A549 (cell line): ENCODE measurements around the gene LSM14B. TPM values are rescaled to one million over a fixed set of nuclear protein-coding genes. Genes with fewer than 3 reads are reported as not detected.

Experiments used
- ATAC-seq, 2 experiments: fragments of 200-7000 bp in 1 of 2; fragments of >200 bp in 1 of 2; cut with Nextera tagmentation in 1 of 2; cut with Tn5 transposase in 1 of 2; 3 replicates each; pipeline versions ENCODE4 v1.8.0 to v1.9.1; 2018 to 2020; ENCODE audit warnings: mild to moderate bottlenecking in 1 of 2, moderate library complexity in 1 of 2
- CTCF ChIA-PET: fragments of 300-600 bp; sonication (Branson Sonifier 250); formaldehyde crosslinking; extraction: SDS; loops from one replicate; lab custom pipeline; 2021; ENCODE audit warnings: antibody characterized with exemption, inconsistent platforms; lab: Yijun Ruan, JAX
- POLR2A ChIA-PET: fragments of 350-600 bp; formaldehyde crosslinking; extraction: SDS; loops from one replicate; lab custom pipeline; 2021; ENCODE audit warnings: antibody characterized with exemption, inconsistent platforms; lab: Yijun Ruan, JAX
- DNase-seq, 2 experiments: peaks; one replicate each; pipeline versions ENCODE4 v3.0.0 to v3.0.0-alpha.2; 2011 to 2016; ENCODE audit warnings: low read depth in 1 of 2, low spot score in 1 of 2
- FAIRE-seq: peaks from 2 replicates; lab custom pipeline; 2011; peaks lifted over from hg19 to GRCh38; lab: Jason Lieb, UNC
- H3K27ac ChIP-seq, 2 experiments: fragments of >200 bp; sonication (Bioruptor Twin); formaldehyde crosslinking; 3 replicates each; pipeline ENCODE4 v1.5.1; 2016 to 2017
- H3K4me1 ChIP-seq: fragments of >200 bp; sonication (Bioruptor Twin); formaldehyde crosslinking; 3 replicates; pipeline ENCODE4 v1.6.1; 2016
- H3K4me2 ChIP-seq: fragments of >200 bp; sonication (Bioruptor Twin); formaldehyde crosslinking; 3 replicates; pipeline ENCODE4 v1.6.1; 2016
- H3K4me3 ChIP-seq: fragments of >200 bp; sonication (Bioruptor Twin); formaldehyde crosslinking; 3 replicates; pipeline ENCODE4 v1.5.1; 2016
- H3K9me3 ChIP-seq: fragments of >200 bp; sonication (Bioruptor Twin); formaldehyde crosslinking; 3 replicates; pipeline ENCODE4 v1.6.1; 2016
- BCL3 ChIP-seq: fragments of >200 bp; sonication (Bioruptor Twin); formaldehyde crosslinking; IDR thresholded peaks from 3 replicates; pipeline ENCODE4 v1.6.1; 2016
- CEBPB ChIP-seq, 2 experiments: fragments of >200 bp in 1 of 2; sonication (Bioruptor Twin) in 1 of 2; formaldehyde crosslinking in 1 of 2; IDR thresholded peaks; 2 replicates each; pipeline ENCODE4 v1.6.1; 2012 to 2016
- E2F6 ChIP-seq: IDR thresholded peaks from 2 replicates; pipeline ENCODE4 v1.6.1; 2012; ENCODE audit warnings: low read depth, borderline replicate concordance
- ELK1 ChIP-seq: fragments of 150-350 bp; IDR thresholded peaks from 2 replicates; pipeline ENCODE4 v1.6.1; 2014; ENCODE audit warnings: low read depth, mild to moderate bottlenecking, low read length
- EP300 ChIP-seq, 2 experiments: fragments of >200 bp; sonication (Bioruptor Twin); formaldehyde crosslinking; IDR thresholded peaks; 2 replicates in 1 of 2; 3 replicates in 1 of 2; pipeline ENCODE4 v1.6.1; 2016 to 2017
- ESRRA ChIP-seq: fragments of 150-350 bp; IDR thresholded peaks from 2 replicates; pipeline ENCODE4 v1.6.1; 2014; ENCODE audit warnings: mild to moderate bottlenecking, low read length, borderline replicate concordance
- HDAC2 ChIP-seq: fragments of 200-600 bp; sonication (generic); IDR thresholded peaks from 2 replicates; pipeline ENCODE4 v1.6.1; 2016
- HOXA7 ChIP-seq: fragments of 250-450 bp; sonication (Bioruptor Pico); IDR thresholded peaks from 2 replicates; pipeline ENCODE4 v1.5.0; 2020; ENCODE audit warnings: mild to moderate bottlenecking, moderate library complexity
- JUN ChIP-seq, 2 experiments: fragments of >200 bp; sonication (Bioruptor Twin); formaldehyde crosslinking; IDR thresholded peaks; 2 replicates in 1 of 2; 3 replicates in 1 of 2; pipeline ENCODE4 v1.6.1; 2016 to 2017
- PBX3 ChIP-seq: IDR thresholded peaks from 2 replicates; pipeline ENCODE4 v1.6.1; 2012
- PHF8 ChIP-seq: fragments of 200-600 bp; sonication (generic); IDR thresholded peaks from 2 replicates; pipeline ENCODE4 v1.6.1; 2016; ENCODE audit warnings: low read depth, mild to moderate bottlenecking, antibody characterized with exemption, moderate library complexity, borderline replicate concordance
- POLR2AphosphoS2 ChIP-seq: conservative IDR thresholded peaks from 2 replicates; pipeline ENCODE4 v1.6.1; 2012; ENCODE audit warnings: low read length, improper control_type of control experiment, inconsistent platforms
- RCOR1 ChIP-seq: fragments of 150-350 bp; IDR thresholded peaks from 2 replicates; pipeline ENCODE4 v1.6.1; 2014; ENCODE audit warnings: antibody characterized with exemption, low read length, low read depth
- REST ChIP-seq: fragments of 200-600 bp; sonication (generic); IDR thresholded peaks from 2 replicates; pipeline ENCODE4 v1.6.1; 2016; ENCODE audit warnings: antibody characterized with exemption, mild to moderate bottlenecking, moderate library complexity
- TFCP2L1 ChIP-seq: fragments of 250-450 bp; sonication (Bioruptor Pico); IDR thresholded peaks from 2 replicates; pipeline ENCODE4 v1.5.0; 2021; ENCODE audit warnings: mild to moderate bottlenecking
- USF2 ChIP-seq: fragments of 450-650 bp; IDR thresholded peaks from 2 replicates; pipeline ENCODE4 v1.6.1; 2014; ENCODE audit warnings: antibody characterized with exemption
- ZC3H11A ChIP-seq: fragments of 450-650 bp; IDR thresholded peaks from 2 replicates; pipeline ENCODE4 v1.6.1; 2014; ENCODE audit warnings: antibody characterized with exemption, mild to moderate bottlenecking
- WGBS: methylation state at CpG from one replicate; pipeline ENCODE4 v1.1.6; 2017; ENCODE audit errors: missing lambda C conversion rate; 5-methylcytosine and 5-hydroxymethylcytosine counted together
- polyA plus RNA-seq, 4 experiments: library from polyadenylated mRNA; depleted of rRNA in 3 of 4; stranded (reverse); fragments of >200 nt; fragmentation: RNase III in 1 of 4; extraction: RNeasy Plus Mini Kit Qiagen cat#74134 plus additional on column Dnase treatment in 1 of 4; gene quantifications; 2 replicates in 3 of 4; 3 replicates in 1 of 4; pipeline ENCODE4 v1.2.3, GENCODE V29; 2011 to 2017

LSM14B gene
- polyA plus RNA-seq, 2 of the 4 experiments (the other 2 are of a cell fraction): 22.7 to 28.1 TPM

- TF ChIP-seq REST: no peak
Observed at GRCh38 chr20:62117362-62117646, 5.0 kb upstream of the LSM14B start (continued).

GRCh38 chr20:62117658-62118057, 4.6 kb upstream of the LSM14B start:
- Histone ChIP-seq H3K9me3 (peaks cover 31% of the 10 kb centered on the region), H3K4me1 (no peaks in the 10 kb centered on the region)
- TF ChIP-seq ZC3H11A: no peak
- TF ChIP-seq CEBPB (IDR thresholded peaks at IDR 0.05): no peak
- no peak for TF ChIP-seq PBX3
- TF ChIP-seq RCOR1: no peak
- TF ChIP-seq, all 56 proteins: peak for 0
- Histone ChIP-seq H3K4me3 (no peak overlapping the region), H3K27ac (no peak overlapping the region), H3K4me2 (no peak overlapping the region)
- POLR2A ChIA-PET: no interaction called here
- no peak for DNase-seq
- no peak for ATAC-seq
- no peak for FAIRE-seq
- WGBS: 65% methylated on average over 7 of the region's 15 CpGs
- CTCF ChIA-PET: interaction anchor here (1.3 to 3.9 kb wide), 4 partner anchors 17 to 106 kb away, joined by 3 to 15 read pairs (median 6); no protein-coding TSS in a partner anchor

- FAIRE-seq (no peak), DNase-seq (no peak), ATAC-seq (no peak)
- POLR2A ChIA-PET: no interaction called here
- H3K4me3 ChIP-seq: no peak overlapping the region
- 29% methylated on average over 13 of the region's 21 CpGs for WGBS
- TF ChIP-seq HDAC2 (no peak), BCL3 (no peak), POLR2AphosphoS2 (no peak), JUN (IDR thresholded peaks at IDR 0.05) (no peak), HOXA7 (CRISPR knock-in tag) (no peak), ESRRA (no peak), USF2 (no peak), REST (no peak), E2F6 (no peak), EP300 (IDR thresholded peaks at IDR 0.05) (no peak), PHF8 (no peak), TFCP2L1 (CRISPR knock-in tag) (no peak), ELK1 (no peak)
- CTCF ChIA-PET: interaction anchor here (0.9 to 3.9 kb wide), 7 partner anchors 11 to 107 kb away, joined by 3 to 15 read pairs (median 3); no protein-coding TSS in a partner anchor
- H3K27ac ChIP-seq: no peak overlapping the region
- H3K4me2 ChIP-seq: no peak overlapping the region
- peaks cover 2% of the 10 kb centered on the region; the same call in 2 of the 3 replicates for H3K4me1 ChIP-seq
- peaks cover 23% of the 10 kb centered on the region for H3K9me3 ChIP-seq
Observed at GRCh38 chr20:62118113-62119043, 3.9 kb upstream of the LSM14B start.
